ENCODE results near the gene GUK1.

Gene GUK1

GRCh38 chr1:228139931-228140723 lies at the start of gene GUK1:
Gene GUK1, plus strand, starts transcription at chr1:228140279. Its CDS starts 24 bp downstream, at chr1:228140303.
- peak; percentile 99 for DNase-seq

- DNase-seq = no peak
Measured at GRCh38 chr1:228090613-228091081, 49.4 kb upstream of the GUK1 start.

GRCh38 chr1:228091084-228091483 lies 49.0 kb upstream of the GUK1 start:
- DNase-seq = no peak

- DNase-seq = no peak
Measured at GRCh38 chr1:228092342-228093049, 47.6 kb upstream of the GUK1 start.

GRCh38 chr1:228093050-228093906 lies 46.8 kb upstream of the GUK1 start:
- no peak for DNase-seq

- no peak for DNase-seq
Measured at GRCh38 chr1:228094432-228095016, 45.6 kb upstream of the GUK1 start.

GRCh38 chr1:228095161-228095560 lies 44.9 kb upstream of the GUK1 start:
- no peak for DNase-seq

GRCh38 chr1:228095938-228096337 lies 44.1 kb upstream of the GUK1 start:
- DNase-seq = no peak

GRCh38 chr1:228096416-228097332 lies 43.4 kb upstream of the GUK1 start:
- DNase-seq = no peak

- DNase-seq = no peak
Measured at GRCh38 chr1:228097333-228098081, 42.6 kb upstream of the GUK1 start.

GRCh38 chr1:228098323-228098931 lies 41.7 kb upstream of the GUK1 start:
- no peak for DNase-seq

GRCh38 chr1:228099331-228099732 lies 40.7 kb upstream of the GUK1 start:
- DNase-seq = no peak

GRCh38 chr1:228100822-228101613 lies 39.1 kb upstream of the GUK1 start:
- no peak for DNase-seq

GRCh38 chr1:228101614-228101993 lies 38.5 kb upstream of the GUK1 start:
- DNase-seq = no peak

GRCh38 chr1:228101994-228102790 lies 37.9 kb upstream of the GUK1 start:
- DNase-seq = no peak

GRCh38 chr1:228102791-228103620 lies 37.1 kb upstream of the GUK1 start, which contains the start of gene C1orf35:
Gene C1orf35, minus strand, starts transcription at chr1:228103325. Its CDS starts 98 bp downstream, at chr1:228103227.
- peak; percentile 91 for DNase-seq

- peak; percentile 39 for DNase-seq
Measured at GRCh38 chr1:228104526-228105269, 35.4 kb upstream of the GUK1 start.

Measured in fibroblast of skin of right quadriceps (primary cell).